ENCODE results near the gene APBA2.
"Not testable (repeated sequence)": the region's sequence is repeated elsewhere in the genome, so short reads cannot be mapped to it uniquely, and the experiment has no call there.

Gene APBA2

DNA sequence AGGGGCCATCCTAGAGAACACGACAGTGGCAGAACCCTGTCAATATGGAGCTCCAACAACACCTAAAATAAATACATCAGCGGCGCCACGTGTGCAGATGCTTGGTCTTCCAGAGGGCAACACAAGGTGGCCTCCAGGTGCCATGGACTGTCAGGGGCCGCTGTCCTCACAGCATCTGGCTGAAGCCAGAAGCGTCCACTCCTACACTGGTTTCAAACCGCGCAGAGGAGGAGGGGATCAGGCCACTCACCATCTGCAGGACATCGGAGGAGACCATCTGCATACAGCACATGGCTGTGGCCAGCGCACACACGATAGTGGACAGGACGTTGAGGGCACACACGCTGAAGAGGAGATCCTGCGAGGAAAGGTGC lies 265.7 kb downstream of the APBA2 start:
- DNase-seq (ENCODE audit: low read depth): no peak
- TF ChIP-seq, protein P1, sequence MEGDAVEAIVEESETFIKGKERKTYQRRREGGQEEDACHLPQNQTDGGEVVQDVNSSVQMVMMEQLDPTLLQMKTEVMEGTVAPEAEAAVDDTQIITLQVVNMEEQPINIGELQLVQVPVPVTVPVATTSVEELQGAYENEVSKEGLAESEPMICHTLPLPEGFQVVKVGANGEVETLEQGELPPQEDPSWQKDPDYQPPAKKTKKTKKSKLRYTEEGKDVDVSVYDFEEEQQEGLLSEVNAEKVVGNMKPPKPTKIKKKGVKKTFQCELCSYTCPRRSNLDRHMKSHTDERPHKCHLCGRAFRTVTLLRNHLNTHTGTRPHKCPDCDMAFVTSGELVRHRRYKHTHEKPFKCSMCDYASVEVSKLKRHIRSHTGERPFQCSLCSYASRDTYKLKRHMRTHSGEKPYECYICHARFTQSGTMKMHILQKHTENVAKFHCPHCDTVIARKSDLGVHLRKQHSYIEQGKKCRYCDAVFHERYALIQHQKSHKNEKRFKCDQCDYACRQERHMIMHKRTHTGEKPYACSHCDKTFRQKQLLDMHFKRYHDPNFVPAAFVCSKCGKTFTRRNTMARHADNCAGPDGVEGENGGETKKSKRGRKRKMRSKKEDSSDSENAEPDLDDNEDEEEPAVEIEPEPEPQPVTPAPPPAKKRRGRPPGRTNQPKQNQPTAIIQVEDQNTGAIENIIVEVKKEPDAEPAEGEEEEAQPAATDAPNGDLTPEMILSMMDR (IDR thresholded peaks at IDR 0.05; ENCODE audit: low read depth, low read length, missing control alignments): no peak
- H3K4me3 ChIP-seq (ENCODE audit: low read depth, low read length): no peak overlapping the region

GRCh38 chr15:29156521-29156920 lies 270.7 kb downstream of the APBA2 start:
- TF ChIP-seq, protein P1 (IDR thresholded peaks at IDR 0.05; ENCODE audit: low read depth, low read length, missing control alignments): no peak
- no peak overlapping the region for H3K4me3 ChIP-seq (ENCODE audit: low read depth, low read length)
- DNase-seq (ENCODE audit: low read depth): no peak

GRCh38 chr15:29159771-29160455 lies 274.1 kb downstream of the APBA2 start:
- TF ChIP-seq, protein P1 (IDR thresholded peaks at IDR 0.05; ENCODE audit: low read depth, low read length, missing control alignments): no peak
- no peak overlapping the region for H3K4me3 ChIP-seq (ENCODE audit: low read depth, low read length)
- no peak for DNase-seq (ENCODE audit: low read depth)

DNA sequence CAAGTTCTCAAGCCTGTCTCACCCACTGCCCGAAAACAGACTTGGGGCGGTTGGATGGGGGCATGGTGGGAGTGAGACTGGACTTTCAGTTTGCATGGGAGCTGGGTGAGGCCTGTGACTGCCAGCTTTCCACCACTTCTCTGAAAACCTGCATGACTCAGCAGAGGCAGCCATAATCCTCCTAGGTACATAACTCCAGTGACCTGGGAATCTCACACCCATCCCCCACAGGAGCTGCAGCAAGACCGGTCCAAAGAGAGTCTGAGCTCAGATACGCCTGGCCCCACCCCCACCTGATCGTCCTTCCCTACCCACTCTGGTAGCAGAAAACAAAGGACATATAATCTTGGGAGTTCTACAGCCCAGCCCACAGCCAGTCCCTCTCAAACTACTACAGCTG lies 276.6 kb downstream of the APBA2 start:
- TF ChIP-seq, protein P1 (IDR thresholded peaks at IDR 0.05; ENCODE audit: low read depth, low read length, missing control alignments): no peak
- no peak for DNase-seq (ENCODE audit: low read depth)
- no peak overlapping the region for H3K4me3 ChIP-seq (ENCODE audit: low read depth, low read length)

DNA sequence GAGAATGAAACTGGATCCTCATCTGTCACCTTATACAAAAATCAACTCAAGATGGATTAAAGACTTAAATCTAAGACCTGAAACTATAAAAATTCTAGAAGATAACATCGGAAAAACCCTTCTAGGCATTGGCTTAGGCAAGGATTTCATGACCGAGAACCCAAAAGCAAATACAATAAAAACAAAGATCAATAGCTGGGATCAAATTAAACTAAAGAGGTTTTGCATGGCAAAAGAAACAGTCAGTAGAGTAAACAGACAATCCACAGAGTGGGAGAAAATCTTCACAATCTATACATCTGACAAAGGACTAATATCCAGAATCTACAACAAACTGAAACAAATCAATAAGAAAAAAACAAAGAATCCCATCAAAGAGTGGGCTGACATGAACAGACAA lies 281.3 kb downstream of the APBA2 start:
- H3K4me3 ChIP-seq (ENCODE audit: low read depth, low read length): not testable (repeated sequence)

More for the DNA sequence above, 281.3 kb downstream of the APBA2 start:
- DNase-seq (ENCODE audit: low read depth): not testable (repeated sequence)
